ENCODE data around the gene TOM1. TPM values are rescaled to one million over a fixed set of nuclear protein-coding genes. Genes with fewer than 3 reads are reported as not detected.

The TOM1 gene
- total RNA-seq, 5 donors from 2014 or later (not counting 1 experiment from before 2014, with no cell fraction given): 55.9 to 152 (median 68.3) TPM

DNA sequence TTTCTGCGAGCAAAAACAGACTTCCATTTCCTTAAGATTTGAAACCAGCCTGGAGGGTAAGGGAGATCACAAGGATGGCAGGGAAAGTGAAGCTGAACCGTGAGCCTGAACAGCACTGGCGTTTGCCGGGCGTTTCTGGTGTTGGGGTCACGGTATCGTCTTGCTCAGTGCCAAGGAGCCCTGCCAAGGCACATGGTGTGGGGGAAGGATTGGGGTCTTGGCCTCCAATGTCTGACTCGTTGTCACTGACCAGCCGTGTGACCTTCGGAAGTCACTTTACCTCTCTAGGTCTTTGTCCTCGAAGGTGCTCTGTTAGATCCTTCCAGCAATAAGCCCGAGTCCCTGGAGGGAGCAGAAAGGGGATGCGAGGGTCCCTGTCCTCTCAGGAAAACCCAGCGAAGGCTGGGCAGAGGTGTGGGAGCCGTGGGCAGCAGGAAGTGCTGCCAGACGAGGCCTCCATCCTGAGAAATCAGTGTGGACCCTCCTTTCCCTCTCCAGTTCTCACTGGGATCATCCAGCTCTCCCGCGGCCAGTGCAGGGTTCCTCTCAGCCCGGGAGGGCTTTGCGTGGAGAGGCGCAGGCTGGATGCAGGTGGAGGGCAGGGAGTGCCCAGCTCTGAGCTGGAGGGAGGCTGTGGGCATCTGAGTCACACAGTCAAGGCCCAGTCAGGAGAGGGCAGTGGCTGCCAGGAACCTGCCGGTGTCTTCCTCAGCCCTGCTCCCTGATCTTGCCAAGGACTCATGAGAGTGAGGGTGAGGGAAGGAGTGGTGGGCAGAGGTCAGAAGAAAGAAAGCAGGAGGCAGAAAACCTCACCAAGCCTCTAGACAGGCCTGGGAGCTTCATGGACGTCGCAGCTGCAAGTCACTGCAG is 18.9 kb downstream of the TOM1 start:
- Mint-ChIP-seq H3K27ac (no peak overlapping the region), H3K9me3 (no peaks in the 10 kb centered on the region), H3K4me3 (no peak overlapping the region), H3K36me3 (peaks cover 27% of the 10 kb centered on the region), H3K4me1 (peaks cover 12 to 29% (median 24%) of the 10 kb centered on the region in 3 donors), H3K27me3 (no peaks in the 10 kb centered on the region)
- ChIA-PET CTCF (no interaction called here), POLR2A (interaction anchor here in 1 of 2 donors (0.5 kb wide), 1 partner anchor 12 kb away, joined by 3 read pairs; no protein-coding TSS in a partner anchor)
- Histone ChIP-seq H3K9me3 (no peaks in the 10 kb centered on the region), H3K4me1 (ENCODE audit: control insufficient read depth in 1 of 2, extremely low read depth in 1 of 2, insufficient read depth in 2 of 2, low read length in 2 of 2) (peaks cover 4 to 29% of the 10 kb centered on the region in 2 experiments), H3K4me3 (ENCODE audit: control insufficient read depth in 1 of 2, extremely low read depth in 1 of 2, low read length in 1 of 2) (no peak overlapping the region), H3K27me3 (replicated peaks in 1 of 2; ENCODE audit: control insufficient read depth in 2 of 2, extremely low read depth in 1 of 2, insufficient read depth in 2 of 2, low read length in 1 of 2) (no peaks in the 10 kb centered on the region), H3K36me3 (ENCODE audit: control insufficient read depth in 2 of 2, extremely low read depth in 1 of 2, insufficient read depth in 1 of 2, low read length in 1 of 2) (peaks cover 8 to 48% of the 10 kb centered on the region in 2 donors), H3K27ac (ENCODE audit: low read length) (no peak overlapping the region)
- DNase-seq: no peak
- 88% methylated on average over 18 of the region's 24 CpGs for WGBS (ENCODE audit: insufficient coverage)
- no peak for ATAC-seq (replicated peaks in 1 of 4)

DNA sequence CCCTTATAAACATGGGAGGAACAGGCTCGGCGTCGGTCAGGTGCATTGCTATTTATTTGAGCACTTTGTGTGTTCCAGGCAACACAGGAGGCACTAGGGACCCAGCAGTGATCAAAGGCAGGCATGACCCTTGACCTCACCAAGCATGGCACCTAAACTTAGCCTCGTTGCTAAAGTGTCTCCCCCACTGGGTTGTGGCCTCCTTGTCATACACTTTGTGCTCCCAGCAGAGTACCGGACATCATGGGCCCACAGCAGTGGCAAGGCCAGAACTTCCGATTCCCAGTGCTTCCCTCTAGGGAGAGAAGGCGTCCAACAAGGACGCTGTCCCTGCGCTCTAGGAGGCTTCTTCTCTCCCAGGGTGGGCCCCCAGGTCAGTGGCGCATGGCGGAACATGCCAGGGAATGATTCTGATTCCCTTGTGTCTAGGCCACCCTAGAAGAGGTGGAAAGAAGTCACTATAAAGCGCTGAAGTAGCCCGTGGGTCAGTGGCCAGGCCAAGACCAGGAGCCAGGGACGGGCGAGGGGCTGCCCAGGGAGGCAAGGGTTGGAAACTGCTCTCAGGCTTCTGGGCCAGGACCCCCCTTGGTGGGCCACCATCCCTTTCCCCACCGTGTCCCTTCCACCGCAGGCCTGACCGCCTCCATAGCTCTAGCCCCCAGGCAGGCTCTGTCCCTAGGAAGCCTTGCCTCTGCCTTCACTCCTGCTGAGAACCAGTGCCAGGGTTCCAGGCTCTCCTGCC is 19.7 kb downstream of the TOM1 start:
- no peak overlapping the region for H3K27ac Mint-ChIP-seq
- H3K36me3 ChIP-seq (ENCODE audit: control insufficient read depth in 2 of 2, extremely low read depth in 1 of 2, insufficient read depth in 1 of 2, low read length in 1 of 2): peaks cover 4 to 56% of the 10 kb centered on the region in 2 donors

DNA sequence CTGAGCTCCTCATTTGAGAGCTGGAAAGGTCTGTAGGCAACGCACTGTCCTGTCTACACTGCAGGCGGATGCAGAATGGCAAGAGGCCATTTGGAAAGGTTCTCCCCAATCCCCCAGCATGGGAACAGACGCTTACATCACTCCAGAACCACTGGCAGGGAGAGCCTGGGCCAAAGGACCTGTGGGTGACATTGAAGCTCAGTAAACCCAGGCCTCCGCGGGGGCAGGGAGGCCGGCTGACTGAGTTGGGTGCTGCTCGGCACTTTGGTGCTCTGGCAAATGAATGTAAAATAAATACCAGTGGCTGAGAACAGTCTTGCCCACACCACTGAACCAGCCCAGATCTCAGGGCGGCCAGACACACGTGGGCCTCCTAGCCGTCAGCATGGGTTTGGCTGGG is 22.4 kb downstream of the TOM1 start:
- H3K4me1 Mint-ChIP-seq: peaks cover 0 to 1% (median 0%) of the 10 kb centered on the region in 3 donors
- H3K27ac ChIP-seq (ENCODE audit: low read length): no peak overlapping the region
- H3K4me3 ChIP-seq (ENCODE audit: control insufficient read depth in 1 of 2, extremely low read depth in 1 of 2, low read length in 1 of 2): no peak overlapping the region
- no peaks in the 10 kb centered on the region for H3K27me3 Mint-ChIP-seq
- H3K27ac Mint-ChIP-seq: no peak overlapping the region
- H3K27me3 ChIP-seq (replicated peaks in 1 of 2; ENCODE audit: control insufficient read depth in 2 of 2, extremely low read depth in 1 of 2, insufficient read depth in 2 of 2, low read length in 1 of 2): no peaks in the 10 kb centered on the region
- peaks cover 8 to 83% of the 10 kb centered on the region in 2 donors for H3K36me3 ChIP-seq (ENCODE audit: control insufficient read depth in 2 of 2, extremely low read depth in 1 of 2, insufficient read depth in 1 of 2, low read length in 1 of 2)
- no peak for ATAC-seq (replicated peaks in 1 of 4)
- DNase-seq: no peak
- ChIA-PET POLR2A (no interaction called here), CTCF (no interaction called here)
- no peaks in the 10 kb centered on the region for H3K4me1 ChIP-seq (ENCODE audit: control insufficient read depth in 1 of 2, extremely low read depth in 1 of 2, insufficient read depth in 2 of 2, low read length in 2 of 2)
- H3K9me3 ChIP-seq: no peaks in the 10 kb centered on the region
- H3K9me3 Mint-ChIP-seq: no peaks in the 10 kb centered on the region
- no peak overlapping the region for H3K4me3 Mint-ChIP-seq
- H3K36me3 Mint-ChIP-seq: peaks cover 58% of the 10 kb centered on the region
- WGBS (ENCODE audit: insufficient coverage): no CpG with 5 or more reads among the region's 10 CpGs

More for the DNA sequence above, 19.7 kb downstream of the TOM1 start:
- H3K4me1 ChIP-seq (ENCODE audit: control insufficient read depth in 1 of 2, extremely low read depth in 1 of 2, insufficient read depth in 2 of 2, low read length in 2 of 2): peaks cover 3 to 21% of the 10 kb centered on the region in 2 experiments
- ChIA-PET POLR2A (no interaction called here), CTCF (no interaction called here)
- Mint-ChIP-seq H3K4me1 (peaks cover 7 to 21% (median 15%) of the 10 kb centered on the region in 3 donors), H3K27me3 (no peaks in the 10 kb centered on the region), H3K36me3 (peaks cover 35% of the 10 kb centered on the region), H3K9me3 (no peaks in the 10 kb centered on the region), H3K4me3 (no peak overlapping the region)
- no peak overlapping the region for H3K4me3 ChIP-seq (ENCODE audit: control insufficient read depth in 1 of 2, extremely low read depth in 1 of 2, low read length in 1 of 2)
- H3K27me3 ChIP-seq (replicated peaks in 1 of 2; ENCODE audit: control insufficient read depth in 2 of 2, extremely low read depth in 1 of 2, insufficient read depth in 2 of 2, low read length in 1 of 2): no peaks in the 10 kb centered on the region
- 93% methylated on average over 18 of the region's 18 CpGs for WGBS (ENCODE audit: insufficient coverage)
- DNase-seq: no peak
- no peak for ATAC-seq (replicated peaks in 1 of 4)
- no peak overlapping the region for H3K27ac ChIP-seq (ENCODE audit: low read length)
- no peaks in the 10 kb centered on the region for H3K9me3 ChIP-seq

DNA sequence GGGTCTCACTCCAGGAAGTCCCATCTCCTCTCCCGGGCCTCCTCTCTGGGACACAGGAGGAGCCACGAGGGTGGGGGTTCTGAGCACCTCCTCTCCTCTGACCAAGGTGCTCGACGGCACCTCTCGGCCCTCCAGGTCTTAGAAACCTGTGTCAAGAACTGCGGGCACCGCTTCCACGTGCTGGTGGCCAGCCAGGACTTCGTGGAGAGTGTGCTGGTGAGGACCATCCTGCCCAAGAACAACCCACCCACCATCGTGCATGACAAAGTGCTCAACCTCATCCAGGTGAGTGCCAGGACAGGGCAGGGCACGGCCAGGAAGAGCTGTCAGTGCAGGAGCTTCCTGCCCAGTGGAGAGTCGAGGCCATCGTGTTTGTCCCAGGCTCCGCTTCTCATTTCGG is 23.2 kb downstream of the TOM1 start:
- H3K27ac ChIP-seq (ENCODE audit: low read length): no peak overlapping the region
- H3K4me3 ChIP-seq (ENCODE audit: control insufficient read depth in 1 of 2, extremely low read depth in 1 of 2, low read length in 1 of 2): no peak overlapping the region
- peaks cover 0 to 3% of the 10 kb centered on the region in 2 experiments for H3K4me1 ChIP-seq (ENCODE audit: control insufficient read depth in 1 of 2, extremely low read depth in 1 of 2, insufficient read depth in 2 of 2, low read length in 2 of 2)
- H3K9me3 ChIP-seq: no peaks in the 10 kb centered on the region
- Mint-ChIP-seq H3K36me3 (peaks cover 66% of the 10 kb centered on the region), H3K27ac (no peak overlapping the region), H3K4me1 (peaks cover 0 to 2% (median 2%) of the 10 kb centered on the region in 3 donors), H3K4me3 (no peak overlapping the region), H3K9me3 (no peaks in the 10 kb centered on the region), H3K27me3 (no peaks in the 10 kb centered on the region)
- 90% methylated on average over 15 of the region's 15 CpGs for WGBS (ENCODE audit: insufficient coverage)
- no peaks in the 10 kb centered on the region for H3K27me3 ChIP-seq (replicated peaks in 1 of 2; ENCODE audit: control insufficient read depth in 2 of 2, extremely low read depth in 1 of 2, insufficient read depth in 2 of 2, low read length in 1 of 2)
- H3K36me3 ChIP-seq (ENCODE audit: control insufficient read depth in 2 of 2, extremely low read depth in 1 of 2, insufficient read depth in 1 of 2, low read length in 1 of 2): peaks cover 15 to 85% of the 10 kb centered on the region in 2 donors
- ChIA-PET POLR2A (interaction anchor here in 1 of 2 donors (0.5 kb wide), 1 partner anchor 34 kb away, joined by 4 read pairs; no protein-coding TSS in a partner anchor), CTCF (no interaction called here)
- no peak for DNase-seq
- ATAC-seq (replicated peaks in 1 of 4): no peak

DNA sequence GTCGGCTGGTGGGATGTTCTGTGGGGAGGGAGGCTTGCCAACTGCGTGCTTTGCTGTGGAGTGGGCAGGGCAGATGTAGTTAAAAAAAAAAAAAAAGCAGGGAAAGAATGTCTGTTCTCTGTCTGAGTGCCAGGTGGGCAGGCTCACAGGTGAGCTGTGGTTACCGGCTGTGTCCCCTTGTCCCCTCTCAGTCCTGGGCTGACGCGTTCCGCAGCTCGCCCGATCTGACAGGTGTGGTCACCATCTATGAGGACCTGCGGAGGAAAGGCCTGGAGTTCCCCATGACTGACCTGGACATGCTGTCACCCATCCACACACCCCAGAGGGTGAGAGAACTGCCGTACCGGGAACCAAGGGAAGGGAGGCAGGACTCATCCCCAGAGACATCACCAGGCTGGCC is 23.6 kb downstream of the TOM1 start:
- Mint-ChIP-seq H3K27me3 (no peaks in the 10 kb centered on the region), H3K4me3 (no peak overlapping the region), H3K4me1 (peaks cover 0 to 6% (median 6%) of the 10 kb centered on the region in 3 donors), H3K9me3 (no peaks in the 10 kb centered on the region), H3K36me3 (peaks cover 69% of the 10 kb centered on the region), H3K27ac (no peak overlapping the region)
- no peak for ATAC-seq (replicated peaks in 1 of 4)
- POLR2A ChIA-PET: interaction anchor here in 1 of 2 donors (0.5 kb wide), 1 partner anchor 34 kb away, joined by 4 read pairs; no protein-coding TSS in a partner anchor
- CTCF ChIA-PET: interaction anchor here in 1 of 2 donors (0.6 kb wide), 1 partner anchor 25 kb away, joined by 3 read pairs; no protein-coding TSS in a partner anchor
- DNase-seq: no peak
- Histone ChIP-seq H3K36me3 (ENCODE audit: control insufficient read depth in 2 of 2, extremely low read depth in 1 of 2, insufficient read depth in 1 of 2, low read length in 1 of 2) (peaks cover 19 to 85% of the 10 kb centered on the region in 2 donors), H3K4me1 (ENCODE audit: control insufficient read depth in 1 of 2, extremely low read depth in 1 of 2, insufficient read depth in 2 of 2, low read length in 2 of 2) (peaks cover 0 to 7% of the 10 kb centered on the region in 2 experiments), H3K27ac (ENCODE audit: low read length) (no peak overlapping the region), H3K27me3 (replicated peaks in 1 of 2; ENCODE audit: control insufficient read depth in 2 of 2, extremely low read depth in 1 of 2, insufficient read depth in 2 of 2, low read length in 1 of 2) (no peaks in the 10 kb centered on the region), H3K9me3 (no peaks in the 10 kb centered on the region), H3K4me3 (ENCODE audit: control insufficient read depth in 1 of 2, extremely low read depth in 1 of 2, low read length in 1 of 2) (no peak overlapping the region)
- 97% methylated on average over 8 of the region's 11 CpGs for WGBS (ENCODE audit: insufficient coverage)

DNA sequence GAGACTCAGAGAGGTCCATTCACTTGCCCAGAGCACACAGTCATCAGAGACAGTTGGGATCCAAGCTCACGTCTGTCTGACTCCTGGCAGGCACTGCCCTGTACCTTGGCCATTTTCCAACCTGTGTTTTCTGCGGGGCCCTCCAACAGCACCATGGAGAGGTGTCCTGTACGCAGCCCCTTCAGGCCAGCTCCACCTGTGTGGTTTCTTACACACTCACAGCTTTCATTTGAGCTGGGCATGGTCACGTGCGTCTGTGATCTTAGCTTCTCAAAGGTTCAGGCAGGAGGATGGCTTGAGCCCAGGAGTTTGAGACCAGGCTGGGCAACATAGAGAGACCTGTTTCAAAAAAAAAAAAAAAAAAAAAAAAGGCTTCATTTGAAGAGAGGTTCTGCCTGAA is 24.4 kb downstream of the TOM1 start:
- Mint-ChIP-seq H3K9me3 (no peaks in the 10 kb centered on the region), H3K4me1 (peaks cover 2 to 10% (median 10%) of the 10 kb centered on the region in 3 donors), H3K27ac (no peak overlapping the region), H3K4me3 (no peak overlapping the region), H3K27me3 (no peaks in the 10 kb centered on the region), H3K36me3 (peaks cover 69% of the 10 kb centered on the region)
- ChIA-PET CTCF (no interaction called here), POLR2A (interaction anchor here in 1 of 2 donors (0.7 kb wide), 1 partner anchor 18 kb away, joined by 13 read pairs; no protein-coding TSS in a partner anchor)
- Histone ChIP-seq H3K4me1 (ENCODE audit: control insufficient read depth in 1 of 2, extremely low read depth in 1 of 2, insufficient read depth in 2 of 2, low read length in 2 of 2) (peaks cover 0 to 12% of the 10 kb centered on the region in 2 experiments), H3K4me3 (ENCODE audit: control insufficient read depth in 1 of 2, extremely low read depth in 1 of 2, low read length in 1 of 2) (no peak overlapping the region), H3K36me3 (ENCODE audit: control insufficient read depth in 2 of 2, extremely low read depth in 1 of 2, insufficient read depth in 1 of 2, low read length in 1 of 2) (peaks cover 26 to 77% of the 10 kb centered on the region in 2 donors), H3K27ac (ENCODE audit: low read length) (no peak overlapping the region), H3K9me3 (no peaks in the 10 kb centered on the region), H3K27me3 (replicated peaks in 1 of 2; ENCODE audit: control insufficient read depth in 2 of 2, extremely low read depth in 1 of 2, insufficient read depth in 2 of 2, low read length in 1 of 2) (no peaks in the 10 kb centered on the region)
- ATAC-seq (replicated peaks in 1 of 4) (no peak), DNase-seq (no peak)
- 91% methylated on average over 3 of the region's 5 CpGs for WGBS (ENCODE audit: insufficient coverage)

Data from T-cell (primary cell).